HCT116 (cell line): ENCODE results near the gene CCNJL.

Source experiments
- EZH2 ChIP-seq: fragments of 200-600 bp; sonication (generic); IDR thresholded peaks from 2 replicates; pipeline ENCODE4 v1.6.1; 2017; ENCODE audit warnings: antibody characterized with exemption, mixed run types
- EZH2phosphoT487 ChIP-seq: fragments of 200-600 bp; IDR thresholded peaks from 2 replicates; pipeline ENCODE4 v1.6.1; 2018; ENCODE audit warnings: antibody characterized with exemption, borderline replicate concordance
- POLR2A ChIP-seq: IDR thresholded peaks from 2 replicates; pipeline ENCODE4 v1.7.0; 2011; ENCODE audit warnings: borderline replicate concordance; ENCODE audit not compliant: insufficient read depth, insufficient read length; ENCODE audit errors: extremely low read depth
- POLR2AphosphoS5 ChIP-seq: IDR thresholded peaks from 2 replicates; pipeline ENCODE4 v1.6.1; 2011; ENCODE audit warnings: mild to moderate bottlenecking, low read depth, low read length, moderate library complexity
- SIN3A ChIP-seq: IDR thresholded peaks from 2 replicates; pipeline ENCODE4 v1.6.1; 2012; ENCODE audit warnings: low read depth
- SP1 ChIP-seq: IDR thresholded peaks from 2 replicates; pipeline ENCODE4 v1.6.1; 2012; ENCODE audit warnings: low read depth
- YY1 ChIP-seq: IDR thresholded peaks from 2 replicates; pipeline ENCODE4 v1.6.1; 2011; ENCODE audit warnings: low read length, low read depth, moderate library complexity, mild to moderate bottlenecking; ENCODE audit not compliant: insufficient replicate concordance; ENCODE audit errors: extremely low read depth
- ZFX ChIP-seq: fragments of 450-650 bp; IDR thresholded peaks from 2 replicates; pipeline ENCODE4 v1.6.1; 2017
- TF ChIP-seq, protein P1 (sequence below), 3 experiments: fragments of 200-600 bp in 1 of 3; sonication (generic) in 1 of 3; IDR thresholded peaks in 2 of 3; conservative IDR thresholded peaks in 1 of 3; 2 replicates each; pipeline ENCODE4 v1.5.1; 2012 to 2017; ENCODE audit warnings: low read depth in 2 of 3, low read length in 2 of 3, antibody characterized with exemption in 1 of 3, borderline replicate concordance in 1 of 3, control low read depth in 1 of 3, mild to moderate bottlenecking in 1 of 3, mixed read lengths in 1 of 3, mixed run types in 1 of 3, moderate library complexity in 1 of 3; ENCODE audit not compliant: insufficient read depth in 1 of 3
- TF ChIP-seq, protein P2 (sequence below): IDR thresholded peaks from 2 replicates; pipeline ENCODE4 v1.6.1; 2012; ENCODE audit warnings: low read depth
- TF ChIP-seq, protein P3 (sequence below): IDR thresholded peaks from 2 replicates; pipeline ENCODE4 v1.6.1; 2012

- TF ChIP-seq, protein P1, sequence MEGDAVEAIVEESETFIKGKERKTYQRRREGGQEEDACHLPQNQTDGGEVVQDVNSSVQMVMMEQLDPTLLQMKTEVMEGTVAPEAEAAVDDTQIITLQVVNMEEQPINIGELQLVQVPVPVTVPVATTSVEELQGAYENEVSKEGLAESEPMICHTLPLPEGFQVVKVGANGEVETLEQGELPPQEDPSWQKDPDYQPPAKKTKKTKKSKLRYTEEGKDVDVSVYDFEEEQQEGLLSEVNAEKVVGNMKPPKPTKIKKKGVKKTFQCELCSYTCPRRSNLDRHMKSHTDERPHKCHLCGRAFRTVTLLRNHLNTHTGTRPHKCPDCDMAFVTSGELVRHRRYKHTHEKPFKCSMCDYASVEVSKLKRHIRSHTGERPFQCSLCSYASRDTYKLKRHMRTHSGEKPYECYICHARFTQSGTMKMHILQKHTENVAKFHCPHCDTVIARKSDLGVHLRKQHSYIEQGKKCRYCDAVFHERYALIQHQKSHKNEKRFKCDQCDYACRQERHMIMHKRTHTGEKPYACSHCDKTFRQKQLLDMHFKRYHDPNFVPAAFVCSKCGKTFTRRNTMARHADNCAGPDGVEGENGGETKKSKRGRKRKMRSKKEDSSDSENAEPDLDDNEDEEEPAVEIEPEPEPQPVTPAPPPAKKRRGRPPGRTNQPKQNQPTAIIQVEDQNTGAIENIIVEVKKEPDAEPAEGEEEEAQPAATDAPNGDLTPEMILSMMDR (IDR thresholded peaks at IDR 0.05 in 2 of 3, conservative IDR thresholded peaks at IDR 0.05 in 1 of 3; ENCODE audit: borderline replicate concordance in 1 of 3, insufficient read depth in 1 of 3, low read depth in 2 of 3, low read length in 2 of 3), result no peak
- TF ChIP-seq, protein P2, sequence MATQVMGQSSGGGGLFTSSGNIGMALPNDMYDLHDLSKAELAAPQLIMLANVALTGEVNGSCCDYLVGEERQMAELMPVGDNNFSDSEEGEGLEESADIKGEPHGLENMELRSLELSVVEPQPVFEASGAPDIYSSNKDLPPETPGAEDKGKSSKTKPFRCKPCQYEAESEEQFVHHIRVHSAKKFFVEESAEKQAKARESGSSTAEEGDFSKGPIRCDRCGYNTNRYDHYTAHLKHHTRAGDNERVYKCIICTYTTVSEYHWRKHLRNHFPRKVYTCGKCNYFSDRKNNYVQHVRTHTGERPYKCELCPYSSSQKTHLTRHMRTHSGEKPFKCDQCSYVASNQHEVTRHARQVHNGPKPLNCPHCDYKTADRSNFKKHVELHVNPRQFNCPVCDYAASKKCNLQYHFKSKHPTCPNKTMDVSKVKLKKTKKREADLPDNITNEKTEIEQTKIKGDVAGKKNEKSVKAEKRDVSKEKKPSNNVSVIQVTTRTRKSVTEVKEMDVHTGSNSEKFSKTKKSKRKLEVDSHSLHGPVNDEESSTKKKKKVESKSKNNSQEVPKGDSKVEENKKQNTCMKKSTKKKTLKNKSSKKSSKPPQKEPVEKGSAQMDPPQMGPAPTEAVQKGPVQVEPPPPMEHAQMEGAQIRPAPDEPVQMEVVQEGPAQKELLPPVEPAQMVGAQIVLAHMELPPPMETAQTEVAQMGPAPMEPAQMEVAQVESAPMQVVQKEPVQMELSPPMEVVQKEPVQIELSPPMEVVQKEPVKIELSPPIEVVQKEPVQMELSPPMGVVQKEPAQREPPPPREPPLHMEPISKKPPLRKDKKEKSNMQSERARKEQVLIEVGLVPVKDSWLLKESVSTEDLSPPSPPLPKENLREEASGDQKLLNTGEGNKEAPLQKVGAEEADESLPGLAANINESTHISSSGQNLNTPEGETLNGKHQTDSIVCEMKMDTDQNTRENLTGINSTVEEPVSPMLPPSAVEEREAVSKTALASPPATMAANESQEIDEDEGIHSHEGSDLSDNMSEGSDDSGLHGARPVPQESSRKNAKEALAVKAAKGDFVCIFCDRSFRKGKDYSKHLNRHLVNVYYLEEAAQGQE, result no peak
- TF ChIP-seq EZH2phosphoT487 (no peak), POLR2A (no peak), SP1 (no peak), POLR2AphosphoS5 (no peak), SIN3A (no peak), EZH2 (no peak), ZFX (no peak), YY1 (no peak)
- TF ChIP-seq, protein P3, sequence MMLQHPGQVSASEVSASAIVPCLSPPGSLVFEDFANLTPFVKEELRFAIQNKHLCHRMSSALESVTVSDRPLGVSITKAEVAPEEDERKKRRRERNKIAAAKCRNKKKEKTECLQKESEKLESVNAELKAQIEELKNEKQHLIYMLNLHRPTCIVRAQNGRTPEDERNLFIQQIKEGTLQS, result no peak
Measured at GRCh38 chr5:160352308-160352707, 39.9 kb upstream of the CCNJL start.
